ENCODE measurements around the gene CEP68.
"Not testable (repeated sequence)": the region's sequence is repeated elsewhere in the genome, so short reads cannot be mapped to it uniquely, and the experiment has no call there.

Gene CEP68

GRCh38 chr2:65056215-65057053 lies at the start of gene CEP68:
TSS of gene CEP68 (plus strand) at chr2:65056416. CDS start at chr2:65069445, 13,029 bp downstream.
- peak; percentile 91 for DNase-seq

- no peak for DNase-seq
Measured at GRCh38 chr2:65013776-65014175, 42.4 kb upstream of the CEP68 start.

- DNase-seq, result no peak
Measured at GRCh38 chr2:65015731-65016130, 40.5 kb upstream of the CEP68 start.

GRCh38 chr2:65016789-65017188 lies 39.4 kb upstream of the CEP68 start:
- DNase-seq, result no peak

- DNase-seq, result no peak
Measured at GRCh38 chr2:65017335-65017734, 38.9 kb upstream of the CEP68 start.

- no peak for DNase-seq
Measured at GRCh38 chr2:65018141-65018582, 38.1 kb upstream of the CEP68 start.

GRCh38 chr2:65019010-65019409 lies 37.2 kb upstream of the CEP68 start:
- DNase-seq, result no peak

GRCh38 chr2:65019675-65020195 lies 36.5 kb upstream of the CEP68 start:
- no peak for DNase-seq

GRCh38 chr2:65020251-65020650 lies 36.0 kb upstream of the CEP68 start:
- DNase-seq, result not testable (repeated sequence)

- no peak for DNase-seq
Measured at GRCh38 chr2:65020943-65021528, 35.2 kb upstream of the CEP68 start.

GRCh38 chr2:65021709-65022108 lies 34.5 kb upstream of the CEP68 start:
- DNase-seq, result no peak

GRCh38 chr2:65022189-65022588 lies 34.0 kb upstream of the CEP68 start:
- no peak for DNase-seq

- DNase-seq, result no peak
Measured at GRCh38 chr2:65023742-65024141, 32.5 kb upstream of the CEP68 start.

GRCh38 chr2:65024149-65024829 lies 31.9 kb upstream of the CEP68 start:
- no peak for DNase-seq

- no peak for DNase-seq
Measured at GRCh38 chr2:65025453-65026123, 30.6 kb upstream of the CEP68 start.

GRCh38 chr2:65026154-65026553 lies 30.1 kb upstream of the CEP68 start:
- no peak for DNase-seq

GRCh38 chr2:65026704-65027464 lies 29.3 kb upstream of the CEP68 start:
- DNase-seq, result no peak

- DNase-seq, result no peak
Measured at GRCh38 chr2:65027616-65028244, 28.5 kb upstream of the CEP68 start.

- DNase-seq, result no peak
Measured at GRCh38 chr2:65030476-65031332, 25.5 kb upstream of the CEP68 start.

- DNase-seq, result no peak
Measured at GRCh38 chr2:65031341-65032018, 24.7 kb upstream of the CEP68 start.
